Brain microvascular endothelial cell (primary cell): ENCODE data around the gene SLC45A1.

Source experiments
- DNase-seq: peaks from one replicate; pipeline ENCODE4 v3.0.0-alpha.2; 2020
- H3K27ac ChIP-seq: fragments of 250-450 bp; sonication (Bioruptor Pico); 2 replicates; pipeline ENCODE4 v1.5.1; 2020; ENCODE audit warnings: mild to moderate bottlenecking, moderate library complexity
- H3K27me3 ChIP-seq: fragments of 250-450 bp; sonication (Bioruptor Pico); replicated peaks from 2 replicates; pipeline ENCODE4 v1.5.1; 2020; ENCODE audit warnings: mild to moderate bottlenecking
- H3K36me3 ChIP-seq: fragments of 250-450 bp; sonication (Bioruptor Pico); replicated peaks from 2 replicates; pipeline ENCODE4 v1.5.1; 2020; ENCODE audit warnings: mild to moderate bottlenecking
- H3K4me3 ChIP-seq: 2 replicates; pipeline ENCODE4 v1.5.1; 2011; ENCODE audit warnings: low read depth, mild to moderate bottlenecking, control low read depth, low read length, moderate library complexity
- CTCF ChIP-seq: IDR thresholded peaks from 2 replicates; pipeline ENCODE4 v1.5.1; 2011; ENCODE audit warnings: low read depth, mild to moderate bottlenecking, moderate library complexity, low read length, control low read depth, inconsistent platforms; ENCODE audit errors: missing control alignments
- in situ Hi-C: cut with HindIII; loops from 2 replicates; pipeline ENCODE4 v1.10.0; 2017; ENCODE audit warnings: low sequenced_read_pairs, low pct_ligation_motif_present

The SLC45A1 gene

GRCh38 chr1:8334106-8334851 lies 16.4 kb downstream of the SLC45A1 start:
- DNase-seq: no peak
- Histone ChIP-seq H3K4me3 (no peak overlapping the region), H3K27ac (no peak overlapping the region), H3K36me3 (no peaks in the 10 kb centered on the region), H3K27me3 (no peaks in the 10 kb centered on the region)
- in situ Hi-C loops: no loop called here
- TF ChIP-seq CTCF: no peak

DNA sequence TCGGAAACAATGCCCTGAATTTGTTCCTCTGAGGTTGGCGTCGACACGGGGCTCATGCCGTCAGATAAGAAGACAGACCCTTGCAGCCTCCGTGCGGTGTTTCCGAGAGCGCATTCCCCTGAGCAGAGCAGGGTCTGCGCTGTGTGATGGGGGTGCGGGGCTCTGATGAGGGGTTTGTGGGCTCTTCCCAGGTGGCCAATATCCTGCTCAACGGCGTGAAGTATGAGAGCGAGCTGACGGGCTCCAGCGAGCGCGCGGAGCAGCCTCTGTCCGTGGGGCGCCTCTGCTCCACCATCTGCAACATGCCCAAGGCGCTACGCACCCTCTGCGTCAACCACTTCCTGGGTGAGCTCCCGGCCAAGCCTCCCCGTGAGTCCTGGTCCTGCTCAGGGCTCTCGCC lies 17.3 kb downstream of the SLC45A1 start:
- DNase-seq: no peak
- no peak overlapping the region for H3K27ac ChIP-seq
- no peak overlapping the region for H3K4me3 ChIP-seq
- no peaks in the 10 kb centered on the region for H3K27me3 ChIP-seq
- H3K36me3 ChIP-seq: no peaks in the 10 kb centered on the region
- no peak for TF ChIP-seq CTCF
- in situ Hi-C loops: no loop called here

- Histone ChIP-seq H3K27ac (no peak overlapping the region), H3K4me3 (no peak overlapping the region), H3K36me3 (no peaks in the 10 kb centered on the region), H3K27me3 (no peaks in the 10 kb centered on the region)
- in situ Hi-C loops: no loop called here
- TF ChIP-seq CTCF: no peak
- no peak for DNase-seq
These were observed 20.0 kb downstream of the SLC45A1 start for GRCh38 chr1:8337776-8338525.

GRCh38 chr1:8338526-8339202 lies 20.8 kb downstream of the SLC45A1 start:
- no peaks in the 10 kb centered on the region for H3K36me3 ChIP-seq
- in situ Hi-C loops: no loop called here
- H3K27ac ChIP-seq: no peak overlapping the region
- H3K27me3 ChIP-seq: no peaks in the 10 kb centered on the region
- DNase-seq: no peak
- no peak for TF ChIP-seq CTCF
- H3K4me3 ChIP-seq: no peak overlapping the region

DNA sequence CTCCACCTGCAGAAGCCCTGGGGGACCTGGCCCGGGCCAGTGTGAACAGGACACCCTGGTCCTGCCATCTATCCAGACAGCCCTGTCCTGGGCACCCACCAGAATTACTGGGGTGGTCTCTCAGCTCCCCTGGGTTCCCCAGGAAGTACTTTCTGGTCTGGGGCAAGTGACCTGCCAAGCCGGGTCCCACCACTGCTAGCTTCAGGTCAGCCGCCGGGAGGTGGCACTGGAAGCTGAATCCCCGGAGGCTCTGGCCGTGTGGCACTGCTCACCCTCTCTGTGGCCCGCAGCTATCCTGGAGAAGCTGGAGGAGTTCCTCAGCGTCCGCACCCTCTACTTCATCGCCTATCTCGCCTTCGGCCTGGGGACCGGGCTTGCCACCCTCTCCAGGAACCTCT lies 21.3 kb downstream of the SLC45A1 start:
- DNase-seq: no peak
- H3K27me3 ChIP-seq: no peaks in the 10 kb centered on the region
- no peaks in the 10 kb centered on the region for H3K36me3 ChIP-seq
- H3K4me3 ChIP-seq: no peak overlapping the region
- no peak for TF ChIP-seq CTCF
- no peak overlapping the region for H3K27ac ChIP-seq
- in situ Hi-C loops: no loop called here
